ENCODE data around the gene VASN.

DNA sequence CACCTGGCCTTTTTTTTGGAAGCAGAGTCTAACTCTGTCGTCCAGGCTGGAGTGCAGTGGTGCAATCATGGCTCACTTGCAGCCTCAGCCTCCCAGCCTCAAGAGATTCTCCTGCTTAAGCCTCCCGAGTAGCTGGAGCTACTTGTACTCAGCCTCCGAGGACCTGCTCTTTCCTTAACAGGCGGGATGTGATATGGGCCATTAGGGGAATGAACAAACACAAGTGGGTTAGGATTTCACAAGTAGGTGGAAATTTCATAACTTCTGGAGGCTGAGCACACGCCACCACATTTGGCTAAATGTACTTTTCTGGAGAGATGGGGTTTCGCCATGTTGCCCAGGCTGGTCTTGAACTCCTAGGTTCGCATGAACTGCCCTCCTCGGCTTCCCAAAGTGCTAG lies 24.6 kb upstream of the VASN start:
- TF ChIP-seq, protein P1, sequence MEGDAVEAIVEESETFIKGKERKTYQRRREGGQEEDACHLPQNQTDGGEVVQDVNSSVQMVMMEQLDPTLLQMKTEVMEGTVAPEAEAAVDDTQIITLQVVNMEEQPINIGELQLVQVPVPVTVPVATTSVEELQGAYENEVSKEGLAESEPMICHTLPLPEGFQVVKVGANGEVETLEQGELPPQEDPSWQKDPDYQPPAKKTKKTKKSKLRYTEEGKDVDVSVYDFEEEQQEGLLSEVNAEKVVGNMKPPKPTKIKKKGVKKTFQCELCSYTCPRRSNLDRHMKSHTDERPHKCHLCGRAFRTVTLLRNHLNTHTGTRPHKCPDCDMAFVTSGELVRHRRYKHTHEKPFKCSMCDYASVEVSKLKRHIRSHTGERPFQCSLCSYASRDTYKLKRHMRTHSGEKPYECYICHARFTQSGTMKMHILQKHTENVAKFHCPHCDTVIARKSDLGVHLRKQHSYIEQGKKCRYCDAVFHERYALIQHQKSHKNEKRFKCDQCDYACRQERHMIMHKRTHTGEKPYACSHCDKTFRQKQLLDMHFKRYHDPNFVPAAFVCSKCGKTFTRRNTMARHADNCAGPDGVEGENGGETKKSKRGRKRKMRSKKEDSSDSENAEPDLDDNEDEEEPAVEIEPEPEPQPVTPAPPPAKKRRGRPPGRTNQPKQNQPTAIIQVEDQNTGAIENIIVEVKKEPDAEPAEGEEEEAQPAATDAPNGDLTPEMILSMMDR (IDR thresholded peaks at IDR 0.05): no peak
- TF ChIP-seq POLR2A (IDR thresholded peaks at IDR 0.05): no peak
- TF ChIP-seq EP300 (IDR thresholded peaks at IDR 0.05): no peak
- TF ChIP-seq POLR2AphosphoS5 (IDR thresholded peaks at IDR 0.05): no peak
